NCI-H510A (cell line): ENCODE results near the gene MAML2.

Source experiments
- DNase-seq: peaks from one replicate; lab custom pipeline; 2025; lab: John Stamatoyannopoulos, UW

MAML2 gene

DNA sequence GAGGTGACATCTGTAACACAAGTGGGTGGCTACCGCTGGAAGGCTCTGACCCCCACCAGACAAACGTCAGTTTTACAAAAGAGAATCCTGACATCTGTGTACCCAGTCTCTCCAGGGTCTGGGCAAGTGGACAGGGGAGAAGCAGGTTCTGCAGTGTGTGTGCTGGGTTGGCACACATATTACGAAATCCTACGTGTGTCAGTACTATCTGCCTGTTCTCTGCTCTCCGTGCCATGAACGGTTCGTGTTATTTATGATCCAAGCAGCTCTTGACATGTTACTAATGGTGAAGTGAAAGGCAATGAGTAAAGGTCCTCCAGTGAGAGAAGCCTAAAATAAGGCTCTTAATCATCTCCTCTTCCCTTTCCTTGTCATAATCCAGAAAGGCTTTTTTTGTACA lies 217.6 kb downstream of the MAML2 start:
- DNase-seq, result no peak

DNA sequence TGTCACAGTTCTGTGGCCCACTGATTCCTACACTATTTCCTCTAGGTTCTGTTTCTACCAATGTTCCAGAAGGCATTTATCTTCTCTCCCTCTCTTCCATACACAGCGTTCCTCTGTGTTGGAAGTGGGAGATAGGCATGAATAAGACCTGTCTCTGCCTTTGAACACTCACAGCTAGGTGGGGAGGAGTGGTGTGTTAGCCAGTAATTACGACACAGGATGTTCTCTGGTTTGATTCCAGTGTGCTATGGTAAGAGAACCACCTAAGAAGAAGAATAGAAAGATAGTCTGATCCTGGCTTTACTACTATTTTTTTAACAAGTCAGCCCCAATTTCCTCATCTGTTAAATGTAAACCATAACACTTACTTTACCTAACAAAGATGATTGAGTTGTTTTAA lies 218.8 kb downstream of the MAML2 start:
- no peak for DNase-seq

DNA sequence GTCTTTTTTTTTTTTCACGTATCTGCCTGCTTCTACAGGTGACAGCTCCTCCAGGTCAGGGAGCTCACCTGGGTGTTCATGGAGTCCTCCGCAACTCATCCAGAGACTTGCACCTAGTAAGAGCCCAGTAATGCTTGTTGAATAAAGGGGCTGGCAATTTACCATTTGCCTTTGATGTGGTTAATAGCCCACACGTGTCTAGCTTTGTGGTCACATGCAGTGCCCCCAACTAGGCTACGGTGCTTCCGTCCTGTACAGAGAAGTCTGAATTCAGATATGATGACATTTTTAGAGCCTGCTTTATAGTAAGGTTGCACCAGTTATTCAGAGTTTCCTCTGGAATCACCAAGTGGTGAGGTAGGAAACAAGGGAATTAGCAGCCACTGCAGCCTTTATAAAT lies 219.7 kb downstream of the MAML2 start:
- no peak for DNase-seq

DNA sequence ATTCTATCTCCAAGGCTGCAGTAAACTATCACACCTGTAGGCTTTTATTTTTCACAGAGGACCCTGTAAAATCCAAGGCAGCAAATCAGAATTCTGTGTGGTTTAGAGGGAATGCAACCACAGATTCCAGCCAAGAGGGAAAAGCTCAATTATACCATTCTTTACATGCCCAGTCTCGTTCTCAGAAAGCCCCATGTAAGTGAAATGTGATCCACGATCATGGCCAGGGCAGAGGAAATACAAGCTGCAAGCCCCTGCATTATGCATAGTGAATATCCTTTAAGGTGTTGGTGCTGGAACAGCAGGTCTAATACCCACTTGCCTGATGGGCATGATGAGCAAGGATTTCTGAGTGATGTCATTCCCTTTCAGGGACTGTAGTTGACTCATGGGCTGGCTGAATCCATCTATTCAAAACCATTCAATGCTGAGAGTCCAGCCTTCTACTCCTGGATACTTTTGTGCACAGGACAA lies 220.4 kb downstream of the MAML2 start:
- DNase-seq, result no peak

DNA sequence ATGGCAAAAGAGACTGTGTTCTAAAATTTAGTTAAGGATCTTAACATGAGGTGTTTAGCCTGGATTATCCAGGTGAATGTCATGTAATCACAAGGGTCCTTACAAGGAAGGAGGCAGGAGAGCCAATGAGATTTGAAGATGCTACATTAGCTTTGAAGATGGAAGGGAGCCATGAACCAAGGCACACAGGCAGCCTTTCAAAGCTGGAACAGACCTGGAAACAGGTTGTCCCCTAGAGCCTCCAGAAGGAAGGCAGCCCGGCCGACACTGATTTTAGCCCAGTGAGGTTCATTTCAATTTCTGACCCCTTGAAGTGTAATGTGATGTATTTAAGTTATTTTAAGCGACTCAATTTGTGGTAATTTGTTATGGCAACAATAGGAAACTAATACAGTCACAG lies 223.8 kb downstream of the MAML2 start:
- no peak for DNase-seq

DNA sequence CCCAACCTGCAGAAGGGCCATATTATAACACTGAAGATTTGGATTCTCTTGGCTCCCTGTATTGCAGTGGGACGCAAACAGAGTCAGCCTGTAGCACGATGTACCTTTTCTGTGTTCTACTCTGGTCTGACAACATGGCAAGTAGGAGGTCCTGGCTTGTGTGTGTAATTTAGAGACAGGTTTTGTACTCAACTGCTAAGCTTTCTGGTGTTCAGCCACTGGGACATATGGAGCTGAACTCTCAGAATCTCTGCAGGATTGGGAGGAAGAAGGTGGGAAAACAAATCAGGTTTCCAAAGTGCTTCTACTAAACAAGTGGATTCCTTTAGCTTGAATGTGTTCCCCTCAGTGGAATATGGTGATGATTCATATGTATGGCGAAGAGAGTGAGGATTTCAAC lies 226.6 kb downstream of the MAML2 start:
- DNase-seq, result no peak

DNA sequence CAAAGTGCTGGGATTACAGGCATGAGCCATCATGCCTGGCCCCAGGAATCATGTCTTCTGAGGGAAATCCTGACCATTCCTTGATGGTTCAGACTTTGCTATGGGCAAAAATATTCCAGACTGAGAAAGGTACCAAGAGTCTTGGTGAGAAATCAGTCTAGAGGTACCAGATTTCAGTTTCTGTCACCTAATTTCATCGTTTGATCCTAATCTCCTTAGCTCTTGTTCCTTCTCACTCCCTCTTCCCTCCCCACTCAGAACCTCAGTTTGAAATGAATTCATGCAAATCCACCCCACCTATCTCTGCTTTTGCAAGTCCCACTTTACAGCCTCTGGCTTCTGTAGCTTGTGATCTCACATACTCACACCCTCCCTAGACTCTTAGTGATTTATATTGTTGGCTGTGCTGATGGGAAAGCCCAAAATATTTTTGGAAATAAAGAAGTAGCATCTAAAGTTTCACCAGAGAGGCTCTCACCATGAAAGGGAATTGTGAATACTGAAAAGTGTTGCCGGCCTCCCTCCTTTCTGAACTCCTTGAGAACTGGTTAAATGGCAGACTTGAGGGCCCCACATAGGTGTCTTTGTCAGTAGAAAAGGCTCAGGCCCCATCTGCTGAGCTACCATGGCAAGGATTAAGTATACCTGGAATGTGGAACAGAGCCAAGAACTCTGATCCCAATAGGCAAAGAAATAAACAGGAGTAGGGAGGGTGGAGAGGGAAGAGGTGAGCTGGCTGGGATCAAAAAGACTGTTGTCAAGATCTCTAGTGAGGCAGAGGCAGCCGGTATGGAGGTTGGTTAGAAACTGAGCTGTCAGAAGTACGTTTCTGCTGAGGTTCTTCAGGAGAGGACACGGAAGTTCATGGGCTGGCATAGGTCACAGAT lies 228.6 kb downstream of the MAML2 start:
- no peak for DNase-seq

DNA sequence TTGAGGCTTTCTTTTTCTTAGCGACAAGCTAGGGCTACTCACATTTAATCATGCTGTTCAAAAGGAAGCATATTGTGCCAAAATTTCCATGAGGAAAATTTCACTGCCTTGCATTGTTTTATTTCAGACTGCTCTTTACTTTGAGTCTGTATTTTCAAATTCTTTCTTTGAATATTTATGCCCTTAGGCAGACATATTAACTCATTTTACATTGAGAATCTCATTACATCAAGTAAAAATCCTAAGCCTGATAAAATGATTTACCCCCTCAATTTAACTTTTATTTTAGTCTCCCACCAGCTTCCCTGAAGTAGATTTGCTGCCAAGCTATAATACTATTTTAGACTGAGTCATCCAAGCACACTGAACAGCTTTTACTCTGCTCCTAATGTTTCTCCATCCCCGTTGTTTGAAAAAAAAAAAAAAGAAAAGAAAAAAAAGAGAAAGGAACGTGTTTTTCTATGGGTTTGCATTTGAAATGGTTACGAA lies 229.8 kb downstream of the MAML2 start:
- DNase-seq, result no peak

DNA sequence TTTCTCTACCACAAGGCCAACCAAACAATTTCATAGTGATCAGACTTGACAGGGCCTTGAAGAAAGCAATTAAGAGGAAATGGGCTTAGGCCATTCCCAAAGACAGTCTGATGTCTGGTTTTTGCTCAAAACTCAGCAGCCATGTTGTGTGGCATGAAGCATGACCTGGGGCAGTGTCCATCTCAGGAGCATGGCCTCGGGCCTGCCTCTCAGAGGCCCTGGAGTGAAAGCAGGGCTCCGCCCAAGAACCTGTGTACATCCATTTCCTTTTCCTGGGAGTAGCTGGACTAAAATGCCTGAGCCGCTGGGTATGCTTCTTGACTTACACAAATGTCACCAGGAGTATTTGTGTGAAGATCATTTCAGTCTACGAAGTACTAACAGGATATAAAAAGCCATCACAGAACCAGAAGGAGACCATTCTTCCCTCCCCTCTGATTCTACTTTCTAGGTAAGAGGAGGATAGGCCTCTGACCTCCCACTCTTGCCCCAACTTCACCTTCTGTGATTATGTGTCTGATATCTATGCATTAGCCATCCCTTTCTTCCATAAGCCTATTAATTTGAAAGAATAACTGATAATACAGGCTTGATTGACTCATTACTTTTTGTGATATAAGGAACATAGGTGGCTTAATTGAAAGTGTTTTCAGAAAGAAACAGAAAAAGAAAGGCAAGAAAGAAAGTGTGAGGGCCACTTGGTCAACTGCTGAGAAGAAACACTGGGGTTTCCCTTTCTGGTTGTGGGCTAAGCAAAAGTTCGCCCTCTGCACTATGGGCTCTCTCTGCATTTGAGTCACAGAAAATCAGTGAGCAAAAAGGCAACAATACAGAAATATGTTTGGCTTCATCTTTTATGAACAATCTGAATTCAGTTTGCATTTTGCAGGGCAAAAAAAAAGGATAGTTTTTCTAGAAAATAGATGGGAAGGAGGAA lies 230.5 kb downstream of the MAML2 start:
- DNase-seq, result no peak

DNA sequence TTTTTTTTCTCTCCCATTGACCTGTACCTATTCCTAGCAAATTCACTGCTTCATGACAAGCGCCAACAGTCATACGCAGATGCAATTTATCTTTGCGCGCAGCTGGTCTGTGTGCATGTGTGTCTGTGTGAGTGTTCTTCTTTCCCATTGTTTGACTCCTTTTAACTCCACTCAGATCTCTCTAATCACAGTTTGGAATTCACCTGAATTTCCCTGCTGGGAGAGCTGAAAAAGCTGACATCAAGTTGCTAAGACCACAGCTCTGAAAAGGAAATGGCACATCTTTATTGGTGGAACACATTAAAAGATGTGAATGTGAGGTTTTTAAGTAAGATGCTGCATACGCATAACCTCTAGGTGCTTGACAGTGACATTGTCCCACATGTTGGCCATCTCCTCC lies 231.7 kb downstream of the MAML2 start:
- DNase-seq, result no peak

DNA sequence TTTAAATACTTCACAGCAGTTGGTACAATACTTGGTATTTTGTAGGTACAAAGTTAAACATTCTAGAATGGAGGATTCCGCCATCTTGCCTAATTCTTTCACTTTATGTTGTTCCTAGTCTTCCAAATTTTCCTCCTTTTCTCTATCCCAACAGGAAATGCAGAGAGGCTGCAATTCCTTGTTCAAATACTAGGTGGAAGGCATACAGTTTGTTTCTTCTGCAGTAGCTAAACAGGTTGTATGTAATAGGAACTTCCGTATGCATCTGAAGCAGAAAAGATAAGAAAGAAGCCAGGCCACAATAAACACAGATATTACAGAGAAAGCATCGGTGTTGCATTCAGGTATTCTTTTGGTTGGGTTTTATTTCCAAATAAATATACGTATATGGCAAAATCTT lies 232.7 kb downstream of the MAML2 start:
- DNase-seq, result no peak

DNA sequence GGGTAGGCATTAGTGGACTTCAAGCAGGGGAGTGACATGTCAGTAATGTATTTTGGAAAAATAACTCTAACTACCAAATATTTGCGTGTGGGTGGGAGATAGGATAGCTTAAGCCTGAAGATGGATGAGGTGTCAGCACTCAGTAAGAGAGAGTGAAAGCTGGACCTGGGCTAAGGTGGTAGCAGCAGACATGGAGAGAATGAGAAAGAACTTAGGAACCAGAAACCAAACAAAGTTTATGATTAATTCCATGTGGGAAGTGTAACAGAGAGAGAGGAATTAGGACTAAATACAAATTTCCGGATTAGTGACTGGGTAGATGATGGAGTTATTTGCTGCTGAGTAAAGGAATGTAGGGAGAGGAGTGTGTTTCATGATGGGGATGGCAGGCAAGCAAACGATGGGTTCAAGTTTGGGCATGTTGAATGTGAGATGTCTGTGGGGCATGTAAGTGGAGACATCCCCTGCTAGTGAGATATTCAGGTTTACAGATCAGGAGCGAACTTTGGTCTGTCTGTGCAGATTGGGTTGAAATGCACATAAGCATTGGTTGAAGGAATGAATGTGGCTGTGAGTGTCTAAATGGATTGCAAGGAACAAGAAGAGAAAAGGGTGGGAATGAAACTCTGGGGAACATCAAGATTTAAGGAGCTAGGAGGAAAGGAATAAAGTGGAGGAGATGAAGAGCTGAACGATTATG lies 233.5 kb downstream of the MAML2 start:
- no peak for DNase-seq

DNA sequence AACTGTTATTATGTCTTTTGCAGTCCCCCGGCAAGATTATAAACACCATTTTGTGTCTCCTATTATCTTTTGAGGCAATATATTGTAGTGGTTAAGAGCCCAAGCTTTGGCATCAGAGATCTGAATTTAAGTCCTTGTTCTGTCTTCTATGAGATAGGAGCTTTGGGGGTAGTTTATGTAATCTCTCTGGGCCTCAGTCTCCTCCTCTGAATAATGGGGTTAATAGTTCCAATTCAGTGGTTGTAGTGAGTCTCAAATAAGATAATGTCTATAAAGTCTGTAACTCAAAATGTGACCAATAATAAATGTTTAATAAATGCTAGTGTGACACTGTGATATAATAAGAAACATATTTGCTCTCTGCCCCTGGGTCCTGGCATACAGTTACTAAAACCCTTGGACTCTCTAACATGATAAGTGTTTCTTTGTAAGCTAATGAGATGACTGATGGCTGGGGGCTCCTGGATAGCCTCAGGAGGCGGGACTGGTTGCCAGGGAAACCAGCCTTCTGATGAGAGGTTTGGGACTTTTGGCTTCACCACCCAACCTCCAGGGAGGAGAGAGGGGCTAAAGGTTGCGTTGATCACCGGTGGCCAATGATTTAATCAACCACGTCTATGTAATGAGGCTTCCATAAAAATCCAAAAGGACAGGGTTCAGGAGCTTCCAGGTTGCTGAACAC lies 235.7 kb downstream of the MAML2 start:
- no peak for DNase-seq

DNA sequence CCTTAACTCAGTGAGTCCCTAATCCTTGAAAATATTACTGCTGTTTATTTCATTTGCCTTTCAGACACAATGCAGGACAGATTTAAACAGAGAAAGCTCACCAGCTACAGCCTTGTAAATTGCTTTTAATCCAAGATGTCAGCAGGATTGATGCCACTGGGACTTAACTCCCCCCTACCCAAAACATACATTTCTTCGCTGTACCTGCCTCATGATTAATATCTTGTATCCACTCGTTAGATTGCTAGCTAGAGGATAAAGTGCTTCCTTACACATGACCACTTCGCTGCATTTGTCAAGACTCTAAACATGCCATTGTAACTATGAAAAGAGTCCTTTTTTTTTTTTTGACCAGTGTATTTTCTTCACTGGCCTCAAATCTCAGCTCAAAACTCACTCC lies 236.3 kb downstream of the MAML2 start:
- no peak for DNase-seq

DNA sequence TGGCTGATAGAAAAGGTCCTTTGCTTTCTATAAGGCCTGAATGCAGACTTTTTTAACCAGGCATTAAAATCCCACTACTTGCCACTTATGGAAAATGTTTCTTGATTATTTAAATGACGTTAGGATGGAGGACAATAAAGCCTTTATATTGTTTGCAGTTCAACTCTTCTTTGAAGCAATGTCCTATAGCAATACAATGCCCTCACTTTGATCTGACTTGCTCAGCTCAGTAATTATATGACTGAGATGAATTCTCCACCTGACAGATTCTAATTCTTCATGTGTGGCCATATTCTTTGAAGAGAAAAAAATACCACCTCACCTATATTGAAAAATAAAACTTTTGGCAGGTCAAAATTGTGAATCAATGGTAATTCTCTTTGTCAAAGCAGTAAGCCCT lies 237.1 kb downstream of the MAML2 start:
- DNase-seq, result no peak

DNA sequence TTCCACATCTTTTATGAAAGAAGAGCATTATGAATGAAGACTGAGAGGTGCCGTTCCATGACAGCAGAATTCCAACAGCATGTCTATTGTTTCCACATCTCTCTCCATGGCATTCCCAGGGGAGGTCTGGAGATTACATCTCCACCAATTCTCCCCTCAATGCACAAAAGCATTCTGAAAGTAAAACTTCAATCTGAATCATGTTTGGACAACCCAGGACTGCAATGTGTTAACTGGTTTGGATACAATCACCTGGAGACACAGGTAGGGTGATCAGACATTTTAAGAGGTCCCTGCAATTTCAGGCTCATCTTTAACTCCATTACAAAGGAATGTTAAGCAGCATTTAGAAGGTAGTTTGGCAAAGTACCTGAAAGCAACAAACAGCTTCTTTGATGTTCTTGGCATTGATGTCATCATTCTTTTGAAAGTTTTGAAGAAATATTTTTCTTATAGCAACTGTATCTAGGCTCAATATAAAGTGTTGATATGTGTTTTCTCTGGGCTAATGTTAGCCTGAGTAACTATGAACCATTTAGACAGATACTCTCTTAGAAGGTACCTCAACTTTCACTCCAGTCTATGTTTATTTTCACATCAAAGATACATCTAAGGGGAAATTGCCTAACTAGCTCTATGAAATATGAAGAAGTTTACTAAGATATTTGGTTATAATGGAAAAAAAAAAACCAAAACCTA lies 237.6 kb downstream of the MAML2 start:
- DNase-seq, result no peak

DNA sequence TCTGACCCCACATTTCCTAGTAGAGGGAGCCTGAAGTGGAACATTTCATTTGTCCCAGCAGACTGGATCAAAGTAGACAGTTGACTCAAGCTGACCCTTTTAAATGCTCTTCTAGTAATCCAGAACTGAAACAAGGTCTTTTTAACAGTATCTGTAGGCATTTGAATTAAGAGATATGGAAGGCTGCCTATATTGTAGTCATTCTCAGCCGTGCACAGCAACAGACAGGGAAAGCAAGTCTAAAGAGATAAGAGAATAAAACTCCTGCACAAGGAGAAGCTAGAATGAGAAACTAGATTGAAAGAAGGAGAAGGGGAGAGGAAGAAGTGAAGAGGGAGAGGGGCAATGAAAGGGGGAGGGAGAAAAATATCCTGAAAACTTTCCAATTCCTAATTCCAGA lies 238.5 kb downstream of the MAML2 start:
- DNase-seq, result no peak

DNA sequence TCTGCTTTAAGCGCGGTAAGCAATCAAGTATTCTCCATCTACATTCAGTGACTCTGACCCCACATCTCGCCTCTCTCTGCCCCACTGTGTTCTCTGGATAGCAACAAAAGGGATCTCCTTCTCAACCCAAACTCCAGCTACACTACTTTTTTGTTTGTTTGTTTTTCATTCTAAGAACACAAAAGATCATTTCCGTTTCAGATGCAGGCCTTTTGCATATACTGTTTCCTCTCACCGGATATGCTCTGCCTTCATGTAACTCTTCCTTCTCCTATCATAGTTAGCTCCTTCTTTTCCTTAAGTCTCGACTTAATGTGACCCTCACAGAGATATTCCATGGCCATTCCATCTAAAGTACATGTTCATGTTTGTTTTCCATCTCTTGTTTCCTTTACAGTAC lies 239.3 kb downstream of the MAML2 start:
- DNase-seq, result no peak

DNA sequence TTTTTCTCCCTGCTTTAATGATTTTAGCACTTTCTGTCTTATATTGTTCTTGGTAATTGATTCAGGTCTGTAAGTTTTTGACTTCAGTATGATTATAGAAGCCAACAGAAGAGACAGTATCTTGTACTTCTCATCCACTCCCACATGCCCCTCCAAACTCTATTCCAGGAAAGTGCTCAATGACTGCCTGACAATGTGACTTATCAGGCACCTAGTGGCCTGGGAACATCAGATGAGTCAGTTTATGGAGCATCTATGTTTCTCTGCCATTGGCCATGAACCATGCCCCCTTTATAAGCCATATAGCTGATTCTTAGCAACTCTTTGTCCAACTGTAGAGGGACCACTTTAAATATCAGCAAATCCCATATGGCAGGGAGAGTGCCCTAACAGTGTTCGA lies 239.9 kb downstream of the MAML2 start:
- DNase-seq, result no peak

DNA sequence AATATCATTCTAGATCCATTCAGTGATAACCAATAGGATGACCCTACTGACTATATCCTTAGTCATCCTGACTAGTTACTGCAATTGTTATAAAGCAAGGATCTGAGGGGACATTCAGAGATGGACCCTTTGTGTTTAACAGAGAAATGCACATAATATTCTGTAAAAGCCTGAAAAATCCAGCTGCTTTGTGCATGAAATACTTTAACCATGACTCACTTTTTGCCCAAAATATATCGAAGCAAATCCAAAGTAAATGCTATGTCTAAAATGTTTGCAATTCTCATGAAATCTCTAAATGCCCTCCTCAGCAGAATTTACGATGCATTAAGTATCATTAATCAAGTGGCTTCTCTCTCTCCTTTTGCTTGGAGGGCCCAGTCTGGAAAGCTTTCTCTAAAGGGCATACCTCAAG lies 240.3 kb downstream of the MAML2 start:
- DNase-seq, result no peak

DNA sequence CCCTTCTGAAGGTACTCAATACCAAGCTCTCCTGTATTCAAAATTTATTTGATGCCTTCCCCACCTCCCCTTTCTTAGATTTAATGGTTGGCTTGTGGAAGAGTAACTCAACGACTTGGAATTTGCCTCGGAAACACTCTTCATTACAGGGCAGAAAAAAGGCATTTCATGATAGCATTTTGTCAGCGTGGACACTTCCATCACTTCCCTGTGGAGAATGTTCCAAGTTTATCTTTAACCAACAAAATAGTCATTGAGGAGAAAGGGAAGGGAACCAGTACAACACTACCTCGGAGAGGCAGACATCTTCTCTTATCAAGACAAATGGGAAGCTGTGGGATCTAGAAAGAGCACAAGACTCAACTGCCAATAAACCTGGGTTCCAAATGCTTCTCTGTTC lies 241.8 kb downstream of the MAML2 start:
- DNase-seq, result no peak
